LNCAP (cell line): ENCODE data around the gene LNP1.

ENCODE experiments used
- CTCF ChIP-seq: fragments of 450-650 bp; IDR thresholded peaks from 2 replicates; pipeline ENCODE4 v1.5.1; 2017; ENCODE audit warnings: mild to moderate bottlenecking

Gene LNP1

GRCh38 chr3:100386437-100387074 lies 14.8 kb upstream of the LNP1 start:
- TF ChIP-seq CTCF = no peak

GRCh38 chr3:100389025-100389424 lies 12.3 kb upstream of the LNP1 start:
- no peak for TF ChIP-seq CTCF

- no peak for TF ChIP-seq CTCF
Observed at GRCh38 chr3:100395679-100396431, 5.5 kb upstream of the LNP1 start.

- TF ChIP-seq CTCF = no peak
Observed at GRCh38 chr3:100396967-100397366, 4.4 kb upstream of the LNP1 start.

- TF ChIP-seq CTCF = no peak
Observed at GRCh38 chr3:100399341-100400071, 1.8 kb upstream of the LNP1 start.

GRCh38 chr3:100400419-100400779 lies 940 bp upstream of the LNP1 start:
- no peak for TF ChIP-seq CTCF

- no peak for TF ChIP-seq CTCF
Observed at GRCh38 chr3:100401674-100402041, 319 bp downstream of the LNP1 start.
